K562 (cell line): ENCODE measurements around the gene DUSP28. TPM values are rescaled to one million over a fixed set of nuclear protein-coding genes. Genes with fewer than 3 reads are reported as not detected.
A peak's percentile ranks its signal among the peaks of the same experiment; 100 is the strongest.

Source experiments
- CBX5 ChIP-seq: IDR thresholded peaks from 2 replicates; pipeline ENCODE4 v1.6.1; 2014; ENCODE audit warnings: low read depth, borderline replicate concordance
- DIDO1 ChIP-seq: fragments of 450-650 bp; IDR thresholded peaks from 2 replicates; pipeline ENCODE4 v1.6.1; 2016; ENCODE audit warnings: low read depth, missing biosample characterization, missing genetic modification characterization
- ETV1 ChIP-seq: fragments of 450-650 bp; conservative IDR thresholded peaks from 2 replicates; pipeline ENCODE4 v1.6.1; 2016; ENCODE audit warnings: missing genetic modification characterization, control low read depth, low read depth, missing compliant biosample characterization
- NFYB ChIP-seq: IDR thresholded peaks from 2 replicates; pipeline ENCODE4 v1.6.1; 2011; ENCODE audit warnings: mild to moderate bottlenecking, moderate library complexity; ENCODE audit not compliant: insufficient read length; ENCODE audit errors: extremely low read depth
- NR4A1 ChIP-seq, 2 experiments: fragments of 250-450 bp in 1 of 2; fragments of 450-650 bp in 1 of 2; sonication (Bioruptor Pico) in 1 of 2; IDR thresholded peaks; 2 replicates each; pipeline versions ENCODE4 v1.4.0 to v1.6.1; 2016 to 2020; ENCODE audit warnings: mild to moderate bottlenecking in 2 of 2, missing compliant biosample characterization in 1 of 2, missing genetic modification characterization in 1 of 2, moderate library complexity in 1 of 2
- TAF9B ChIP-seq: fragments of 450-650 bp; IDR thresholded peaks from 2 replicates; pipeline ENCODE4 v1.6.1; 2018; ENCODE audit warnings: mild to moderate bottlenecking; ENCODE audit not compliant: partially characterized antibody
- polyA plus RNA-seq, 8 experiments: library from polyadenylated mRNA; depleted of rRNA in 4 of 8; stranded (reverse) in 5 of 8; unstranded in 3 of 8; fragments of >200 nt; fragmentation: Nextera tagmentation in 2 of 8; fragmentation: Illumina TruSeq in 1 of 8; extraction: Ambion mirVana in 2 of 8; extraction: Trizol in 1 of 8; gene quantifications; 2 replicates each; pipeline versions ENCODE4 v1.2.1 to v1.2.3, GENCODE V29; 2011 to 2014; ENCODE audit warnings: inconsistent platforms in 1 of 8, missing spikeins in 1 of 8
- total RNA-seq, 7 experiments: library from RNA; depleted of rRNA in 6 of 7; stranded (reverse); fragments of >200 nt in 6 of 7; fragmentation: Illumina TruSeq in 2 of 7; extraction: Trizol in 2 of 7; gene quantifications; 2 replicates each; pipeline versions ENCODE4 v1.2.1 to v1.2.3, GENCODE V29; 2011 to 2021; ENCODE audit warnings: low replicate concordance in 1 of 7
- TF ChIP-seq, protein P1 (sequence below): fragments of 250-450 bp; sonication (Bioruptor Pico); IDR thresholded peaks from 2 replicates; pipeline ENCODE4 v1.8.0; 2021; ENCODE audit warnings: mild to moderate bottlenecking, moderate library complexity
- TF ChIP-seq, protein P2 (sequence below): fragments of 250-450 bp; sonication (Bioruptor Pico); IDR thresholded peaks from 2 replicates; pipeline ENCODE4 v1.5.0; 2020; ENCODE audit warnings: mild to moderate bottlenecking, borderline replicate concordance
- TF ChIP-seq, protein P3 (sequence below), 3 experiments: fragments of 200-800 bp in 1 of 3; fragments of 250-450 bp in 1 of 3; fragments of 450-650 bp in 1 of 3; sonication (Bioruptor Pico) in 1 of 3; sonication (Bioruptor generic) in 1 of 3; formaldehyde crosslinking in 1 of 3; IDR thresholded peaks; 2 replicates each; pipeline versions ENCODE4 v1.6.1 to v1.8.0; 2016 to 2022; ENCODE audit warnings: mild to moderate bottlenecking in 2 of 3, missing genetic modification characterization in 2 of 3, missing compliant biosample characterization in 1 of 3, moderate library complexity in 1 of 3

The DUSP28 gene
- total and polyA plus RNA-seq, 9 of the 15 experiments (the other 6 are each of a cell fraction or from before 2014, with no cell fraction given), result 2.8 to 8.1 (median 4.2) TPM

DNA sequence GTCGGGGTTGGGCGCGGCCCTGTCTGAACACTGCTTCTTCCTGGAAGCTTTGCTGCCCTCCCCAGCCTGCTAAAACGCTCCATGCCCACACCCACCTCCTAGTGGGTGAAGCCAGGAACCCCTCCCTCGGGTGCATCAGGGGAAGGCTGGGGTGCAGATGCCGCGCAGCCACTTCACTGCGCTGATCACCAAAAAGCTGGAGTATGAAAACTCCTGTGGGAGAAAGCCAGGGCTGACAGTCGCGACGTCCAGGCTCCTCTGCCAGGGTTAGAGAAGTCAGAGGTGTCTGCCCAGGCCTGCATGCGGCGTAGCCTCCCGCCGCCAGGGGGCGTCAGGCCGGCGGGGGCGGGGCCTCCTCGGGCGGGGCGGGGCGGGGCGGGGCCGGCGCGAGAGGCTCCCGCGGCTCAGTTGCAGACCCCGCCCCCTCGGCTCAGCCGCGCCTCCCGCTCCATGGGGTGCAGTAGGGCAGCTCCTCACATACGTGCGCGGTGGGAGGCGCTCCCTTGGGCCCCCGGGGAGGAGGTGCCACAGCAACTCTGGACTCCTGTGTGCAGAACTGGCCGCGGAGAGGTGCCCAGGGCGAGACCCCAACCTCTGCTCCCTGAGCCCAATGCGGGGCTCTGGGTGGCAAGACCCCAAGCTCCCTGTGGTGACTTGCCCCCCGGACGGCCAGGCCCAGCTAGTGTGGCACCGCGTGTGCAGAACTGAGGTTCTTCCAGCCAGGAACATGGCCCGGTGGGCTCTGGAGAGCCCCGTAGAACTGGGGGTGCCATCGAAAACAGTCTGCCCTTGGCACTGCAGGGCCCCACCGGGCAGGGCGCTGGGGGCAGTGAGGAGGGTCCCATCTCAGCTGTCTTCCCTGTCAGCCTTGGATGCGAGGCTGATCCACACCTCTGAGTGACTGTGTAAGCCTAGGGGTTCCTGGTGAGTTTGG is 6.3 kb downstream of the DUSP28 start (continued):
- TF ChIP-seq TAF9B (peak; percentile 5), ETV1 (tag) (no peak), NR4A1 (CRISPR knock-in tag; IDR thresholded peaks at IDR 0.05) (no peak), NR4A1 (tag; IDR thresholded peaks at IDR 0.05) (no peak), NFYB (no peak), CBX5 (no peak), DIDO1 (tag) (no peak)
- TF ChIP-seq, protein P1, sequence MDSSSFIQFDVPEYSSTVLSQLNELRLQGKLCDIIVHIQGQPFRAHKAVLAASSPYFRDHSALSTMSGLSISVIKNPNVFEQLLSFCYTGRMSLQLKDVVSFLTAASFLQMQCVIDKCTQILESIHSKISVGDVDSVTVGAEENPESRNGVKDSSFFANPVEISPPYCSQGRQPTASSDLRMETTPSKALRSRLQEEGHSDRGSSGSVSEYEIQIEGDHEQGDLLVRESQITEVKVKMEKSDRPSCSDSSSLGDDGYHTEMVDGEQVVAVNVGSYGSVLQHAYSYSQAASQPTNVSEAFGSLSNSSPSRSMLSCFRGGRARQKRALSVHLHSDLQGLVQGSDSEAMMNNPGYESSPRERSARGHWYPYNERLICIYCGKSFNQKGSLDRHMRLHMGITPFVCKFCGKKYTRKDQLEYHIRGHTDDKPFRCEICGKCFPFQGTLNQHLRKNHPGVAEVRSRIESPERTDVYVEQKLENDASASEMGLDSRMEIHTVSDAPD (CRISPR knock-in tag), result no peak
- TF ChIP-seq, protein P2, sequence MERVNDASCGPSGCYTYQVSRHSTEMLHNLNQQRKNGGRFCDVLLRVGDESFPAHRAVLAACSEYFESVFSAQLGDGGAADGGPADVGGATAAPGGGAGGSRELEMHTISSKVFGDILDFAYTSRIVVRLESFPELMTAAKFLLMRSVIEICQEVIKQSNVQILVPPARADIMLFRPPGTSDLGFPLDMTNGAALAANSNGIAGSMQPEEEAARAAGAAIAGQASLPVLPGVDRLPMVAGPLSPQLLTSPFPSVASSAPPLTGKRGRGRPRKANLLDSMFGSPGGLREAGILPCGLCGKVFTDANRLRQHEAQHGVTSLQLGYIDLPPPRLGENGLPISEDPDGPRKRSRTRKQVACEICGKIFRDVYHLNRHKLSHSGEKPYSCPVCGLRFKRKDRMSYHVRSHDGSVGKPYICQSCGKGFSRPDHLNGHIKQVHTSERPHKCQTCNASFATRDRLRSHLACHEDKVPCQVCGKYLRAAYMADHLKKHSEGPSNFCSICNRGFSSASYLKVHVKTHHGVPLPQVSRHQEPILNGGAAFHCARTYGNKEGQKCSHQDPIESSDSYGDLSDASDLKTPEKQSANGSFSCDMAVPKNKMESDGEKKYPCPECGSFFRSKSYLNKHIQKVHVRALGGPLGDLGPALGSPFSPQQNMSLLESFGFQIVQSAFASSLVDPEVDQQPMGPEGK (CRISPR knock-in tag), result no peak
- TF ChIP-seq, protein P3, sequence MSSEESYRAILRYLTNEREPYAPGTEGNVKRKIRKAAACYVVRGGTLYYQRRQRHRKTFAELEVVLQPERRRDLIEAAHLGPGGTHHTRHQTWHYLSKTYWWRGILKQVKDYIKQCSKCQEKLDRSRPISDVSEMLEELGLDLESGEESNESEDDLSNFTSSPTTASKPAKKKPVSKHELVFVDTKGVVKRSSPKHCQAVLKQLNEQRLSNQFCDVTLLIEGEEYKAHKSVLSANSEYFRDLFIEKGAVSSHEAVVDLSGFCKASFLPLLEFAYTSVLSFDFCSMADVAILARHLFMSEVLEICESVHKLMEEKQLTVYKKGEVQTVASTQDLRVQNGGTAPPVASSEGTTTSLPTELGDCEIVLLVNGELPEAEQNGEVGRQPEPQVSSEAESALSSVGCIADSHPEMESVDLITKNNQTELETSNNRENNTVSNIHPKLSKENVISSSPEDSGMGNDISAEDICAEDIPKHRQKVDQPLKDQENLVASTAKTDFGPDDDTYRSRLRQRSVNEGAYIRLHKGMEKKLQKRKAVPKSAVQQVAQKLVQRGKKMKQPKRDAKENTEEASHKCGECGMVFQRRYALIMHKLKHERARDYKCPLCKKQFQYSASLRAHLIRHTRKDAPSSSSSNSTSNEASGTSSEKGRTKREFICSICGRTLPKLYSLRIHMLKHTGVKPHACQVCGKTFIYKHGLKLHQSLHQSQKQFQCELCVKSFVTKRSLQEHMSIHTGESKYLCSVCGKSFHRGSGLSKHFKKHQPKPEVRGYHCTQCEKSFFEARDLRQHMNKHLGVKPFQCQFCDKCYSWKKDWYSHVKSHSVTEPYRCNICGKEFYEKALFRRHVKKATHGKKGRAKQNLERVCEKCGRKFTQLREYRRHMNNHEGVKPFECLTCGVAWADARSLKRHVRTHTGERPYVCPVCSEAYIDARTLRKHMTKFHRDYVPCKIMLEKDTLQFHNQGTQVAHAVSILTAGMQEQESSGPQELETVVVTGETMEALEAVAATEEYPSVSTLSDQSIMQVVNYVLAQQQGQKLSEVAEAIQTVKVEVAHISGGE (CRISPR knock-in tag; IDR thresholded peaks at IDR 0.05), result no peak
